Astrocyte of the spinal cord (primary cell): Measurements from ENCODE around the gene AGT.
"Not testable (repeated sequence)": the region's sequence is repeated elsewhere in the genome, so short reads cannot be mapped to it uniquely, and the experiment has no call there.

Experiments used
- DNase-seq: peaks from one replicate; pipeline ENCODE4 v3.0.0; 2011; ENCODE audit warnings: low read depth, low spot score
- H3K4me3 ChIP-seq: 2 replicates; pipeline ENCODE4 v1.5.1; 2011; ENCODE audit warnings: low read depth, mild to moderate bottlenecking, low read length, moderate library complexity
- in situ Hi-C: cut with HindIII; loops from 2 replicates; pipeline ENCODE4 v1.10.0; 2017; ENCODE audit warnings: low sequenced_read_pairs
- TF ChIP-seq, protein P1 (sequence below): IDR thresholded peaks from 2 replicates; pipeline ENCODE4 v1.5.1; 2012; ENCODE audit warnings: low read depth, mild to moderate bottlenecking, low read length, inconsistent platforms

Gene AGT

DNA sequence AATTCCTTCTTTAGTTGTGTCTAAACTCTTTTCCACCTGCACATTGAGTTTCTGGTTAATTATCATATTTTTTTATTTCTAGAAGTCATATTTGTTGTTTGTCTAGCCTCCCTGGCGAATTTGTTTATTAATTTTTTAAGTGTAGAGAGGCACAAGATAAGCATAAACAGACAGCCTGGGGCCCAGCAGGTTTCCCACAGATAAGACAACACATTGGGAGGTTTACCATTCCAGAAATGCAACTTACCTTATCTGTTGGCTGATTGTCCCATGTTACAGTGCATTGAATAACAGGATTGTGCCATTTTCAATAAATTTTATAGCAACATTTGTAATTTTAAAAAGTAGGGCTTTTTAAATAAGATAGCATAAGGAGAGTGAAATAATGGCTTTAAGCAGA, 36.7 kb downstream of the AGT start:
- no peak overlapping the region for H3K4me3 ChIP-seq
- no peak for DNase-seq
- TF ChIP-seq, protein P1, sequence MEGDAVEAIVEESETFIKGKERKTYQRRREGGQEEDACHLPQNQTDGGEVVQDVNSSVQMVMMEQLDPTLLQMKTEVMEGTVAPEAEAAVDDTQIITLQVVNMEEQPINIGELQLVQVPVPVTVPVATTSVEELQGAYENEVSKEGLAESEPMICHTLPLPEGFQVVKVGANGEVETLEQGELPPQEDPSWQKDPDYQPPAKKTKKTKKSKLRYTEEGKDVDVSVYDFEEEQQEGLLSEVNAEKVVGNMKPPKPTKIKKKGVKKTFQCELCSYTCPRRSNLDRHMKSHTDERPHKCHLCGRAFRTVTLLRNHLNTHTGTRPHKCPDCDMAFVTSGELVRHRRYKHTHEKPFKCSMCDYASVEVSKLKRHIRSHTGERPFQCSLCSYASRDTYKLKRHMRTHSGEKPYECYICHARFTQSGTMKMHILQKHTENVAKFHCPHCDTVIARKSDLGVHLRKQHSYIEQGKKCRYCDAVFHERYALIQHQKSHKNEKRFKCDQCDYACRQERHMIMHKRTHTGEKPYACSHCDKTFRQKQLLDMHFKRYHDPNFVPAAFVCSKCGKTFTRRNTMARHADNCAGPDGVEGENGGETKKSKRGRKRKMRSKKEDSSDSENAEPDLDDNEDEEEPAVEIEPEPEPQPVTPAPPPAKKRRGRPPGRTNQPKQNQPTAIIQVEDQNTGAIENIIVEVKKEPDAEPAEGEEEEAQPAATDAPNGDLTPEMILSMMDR: no peak
- in situ Hi-C loops: no loop called here

DNA sequence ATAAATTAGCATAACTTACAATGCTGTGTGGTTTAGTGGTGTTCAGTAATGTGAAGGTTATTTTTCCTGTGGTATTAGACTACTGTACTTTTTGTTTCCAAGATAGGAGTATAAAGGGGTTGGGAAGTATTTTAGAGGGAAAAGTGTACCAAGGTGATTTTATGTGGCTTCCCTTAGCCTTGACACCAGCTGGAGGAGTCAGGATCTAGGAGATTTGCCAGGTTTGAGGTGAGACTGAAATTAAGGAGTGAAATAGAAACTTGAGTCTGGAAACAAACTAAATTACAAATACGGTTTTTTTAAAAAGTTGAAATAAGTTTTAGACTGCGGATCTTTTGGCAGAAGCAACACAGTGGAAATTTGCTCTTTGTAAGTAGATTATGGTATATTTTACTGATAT, 39.3 kb downstream of the AGT start:
- TF ChIP-seq, protein P1: no peak
- in situ Hi-C loops: no loop called here
- no peak for DNase-seq
- no peak overlapping the region for H3K4me3 ChIP-seq

DNA sequence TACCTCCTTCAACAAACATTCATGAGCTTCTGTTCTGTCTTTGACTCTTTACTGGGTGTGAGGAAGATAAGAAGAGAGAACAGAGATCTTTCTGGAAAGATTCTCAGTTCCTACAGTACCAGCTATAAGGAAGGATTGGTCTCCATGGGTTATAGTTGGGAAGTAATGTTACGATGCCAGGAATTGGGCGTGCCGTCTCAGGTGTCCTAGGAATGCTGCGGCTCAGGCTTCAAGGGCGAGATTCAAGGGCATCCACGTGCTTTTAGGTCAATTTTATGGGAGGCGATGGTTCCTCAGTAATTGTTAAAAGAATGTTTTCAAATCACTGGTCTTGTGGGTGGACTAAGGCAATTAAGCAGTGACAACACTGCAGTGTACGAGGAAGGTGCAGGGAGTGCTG, 44.4 kb downstream of the AGT start:
- TF ChIP-seq, protein P1: no peak
- H3K4me3 ChIP-seq: no peak overlapping the region
- DNase-seq: no peak
- in situ Hi-C loops: no loop called here

DNA sequence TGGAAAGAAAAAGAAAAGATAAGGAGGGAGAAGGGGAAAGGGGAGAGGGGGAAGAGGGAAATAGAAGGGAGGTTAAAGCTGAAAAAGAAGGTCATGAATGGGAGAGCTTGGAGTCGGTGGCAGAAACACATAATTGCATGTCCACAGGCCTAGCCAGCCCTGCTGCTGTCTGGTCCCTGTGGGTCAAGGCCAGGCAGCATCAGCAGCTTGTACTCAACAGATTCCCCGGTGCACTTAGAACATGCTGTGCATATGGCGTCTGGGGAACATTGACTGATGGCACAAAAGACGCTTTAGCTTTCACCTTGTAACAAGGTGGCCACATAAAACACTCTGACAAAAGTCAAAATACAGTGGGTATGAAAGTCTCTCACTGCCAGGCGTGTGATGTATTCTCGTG, 45.7 kb downstream of the AGT start:
- TF ChIP-seq, protein P1: no peak
- in situ Hi-C loops: no loop called here
- no peak overlapping the region for H3K4me3 ChIP-seq
- no peak for DNase-seq

- in situ Hi-C loops: no loop called here
- no peak for DNase-seq
- TF ChIP-seq, protein P1: no peak
- H3K4me3 ChIP-seq: no peak overlapping the region
Measured at GRCh38 chr1:230661976-230662375, 51.9 kb downstream of the AGT start.

- H3K4me3 ChIP-seq: no peak overlapping the region
- TF ChIP-seq, protein P1: no peak
- in situ Hi-C loops: no loop called here
- no peak for DNase-seq
Measured at GRCh38 chr1:230658691-230659090, 55.2 kb downstream of the AGT start.

DNA sequence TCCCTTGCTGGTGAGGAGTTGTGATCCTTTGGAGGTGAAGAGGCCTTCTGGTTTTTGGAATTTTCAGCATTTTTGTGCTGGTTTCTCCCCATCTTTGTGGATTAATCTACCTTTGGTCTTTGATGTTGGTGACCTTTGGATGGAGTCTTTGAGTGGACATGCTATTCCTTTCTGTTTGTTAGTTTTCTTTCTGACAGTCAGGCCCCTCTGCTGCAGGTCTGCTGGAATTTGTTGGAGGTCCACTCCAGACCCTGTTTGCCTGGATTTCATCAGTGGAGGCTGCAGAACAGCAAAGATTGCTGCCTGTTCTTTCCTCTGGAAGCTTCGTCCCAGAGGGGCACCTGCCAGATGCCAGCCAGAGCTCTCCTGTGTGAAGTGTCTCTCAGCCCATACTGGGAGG, 55.8 kb downstream of the AGT start:
- in situ Hi-C loops, H3K4me3 ChIP-seq, DNase-seq: not testable (repeated sequence)

DNA sequence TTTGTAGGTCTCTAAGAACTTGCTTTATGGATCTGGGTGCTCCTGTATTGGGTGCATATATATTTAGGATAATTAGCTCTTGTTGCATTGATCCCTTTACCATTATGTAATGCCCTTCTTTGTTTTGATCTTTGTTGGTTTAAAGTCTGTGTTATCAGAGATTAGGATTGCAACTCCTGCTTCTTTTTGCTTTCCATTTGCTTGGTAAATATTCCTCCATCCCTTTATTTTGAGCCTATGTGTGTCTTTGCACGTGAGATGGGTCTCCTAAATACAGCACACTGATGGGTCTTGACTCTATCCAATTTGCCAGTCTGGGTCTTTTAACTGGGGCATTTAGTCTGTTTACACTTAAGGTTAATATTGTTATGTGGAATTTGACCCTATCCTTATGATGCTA, 57.2 kb downstream of the AGT start:
- H3K4me3 ChIP-seq, DNase-seq, in situ Hi-C loops: not testable (repeated sequence)
